Astrocyte (in vitro differentiated cells and primary cell): ENCODE measurements around the gene CCR2.

Experiments
- CTCF ChIP-seq: IDR thresholded peaks from 2 replicates; pipeline ENCODE4 v1.5.1; 2011; ENCODE audit warnings: low read depth, mild to moderate bottlenecking, inconsistent platforms, low read length, moderate library complexity; ENCODE audit not compliant: insufficient read depth
- EZH2 ChIP-seq: IDR thresholded peaks from 2 replicates; pipeline ENCODE4 v1.6.1; 2012; ENCODE audit warnings: mild to moderate bottlenecking, low read length, inconsistent platforms; ENCODE audit not compliant: insufficient read depth

GRCh38 chr3:46399557-46399956 is 45.6 kb downstream of the CCR2 start:
- no peak for TF ChIP-seq EZH2
- TF ChIP-seq CTCF, result no peak
